ENCODE measurements around the gene KATNBL1.

GRCh38 chr15:34109797-34110663, 99.9 kb downstream of the KATNBL1 start:
- peak in 5 of 6 experiments; percentile 29 to 64 (median 43) for TF ChIP-seq CTCF (IDR thresholded peaks at IDR 0.05)
- no peak for TF ChIP-seq POLR2A (IDR thresholded peaks at IDR 0.05)

All from esophagus squamous epithelium (tissue), 4 donors.